UCSD-AML1 (cell line): ENCODE results near the gene ANXA2.
"Not testable (repeated sequence)": the region's sequence is repeated elsewhere in the genome, so short reads cannot be mapped to it uniquely, and the experiment has no call there.

ENCODE experiments used
- DNase-seq: peaks from one replicate; lab custom pipeline; 2025; ENCODE audit not compliant: unreplicated experiment; lab: John Stamatoyannopoulos, UW

ANXA2 gene

GRCh38 chr15:60397772-60398445, at the start of gene ANXA2:
Gene ANXA2 (minus strand): TSS chr15:60397986. CDS start chr15:60386075, 11,911 bp downstream.
- peak; percentile 61 for DNase-seq

GRCh38 chr15:60444289-60444912, 46.6 kb upstream of the ANXA2 start:
- DNase-seq, result no peak

- DNase-seq, result no peak
Observed at GRCh38 chr15:60442763-60443162, 45.0 kb upstream of the ANXA2 start.

- no peak for DNase-seq
Observed at GRCh38 chr15:60442031-60442650, 44.4 kb upstream of the ANXA2 start.

GRCh38 chr15:60441331-60441730, 43.5 kb upstream of the ANXA2 start:
- DNase-seq, result no peak

- no peak for DNase-seq
Observed at GRCh38 chr15:60438646-60439045, 40.9 kb upstream of the ANXA2 start.

- DNase-seq, result no peak
Observed at GRCh38 chr15:60428935-60429334, 31.1 kb upstream of the ANXA2 start.

- no peak for DNase-seq
Observed at GRCh38 chr15:60426870-60427508, 29.2 kb upstream of the ANXA2 start.

- no peak for DNase-seq
Observed at GRCh38 chr15:60425461-60425860, 27.7 kb upstream of the ANXA2 start.

GRCh38 chr15:60424006-60424405, 26.2 kb upstream of the ANXA2 start:
- no peak for DNase-seq

- DNase-seq, result no peak
Observed at GRCh38 chr15:60423537-60423936, 25.8 kb upstream of the ANXA2 start.

GRCh38 chr15:60421544-60421943, 23.8 kb upstream of the ANXA2 start:
- no peak for DNase-seq

GRCh38 chr15:60420203-60420716, 22.5 kb upstream of the ANXA2 start:
- DNase-seq, result no peak

GRCh38 chr15:60419753-60420152, 22.0 kb upstream of the ANXA2 start:
- DNase-seq, result no peak

GRCh38 chr15:60418096-60418495, 20.3 kb upstream of the ANXA2 start:
- no peak for DNase-seq

GRCh38 chr15:60417112-60417511, 19.3 kb upstream of the ANXA2 start:
- DNase-seq, result no peak

- DNase-seq, result no peak
Observed at GRCh38 chr15:60416484-60416883, 18.7 kb upstream of the ANXA2 start.

GRCh38 chr15:60414016-60414682, 16.4 kb upstream of the ANXA2 start:
- no peak for DNase-seq

- no peak for DNase-seq
Observed at GRCh38 chr15:60413231-60413824, 15.5 kb upstream of the ANXA2 start.

GRCh38 chr15:60412807-60413206, 15.0 kb upstream of the ANXA2 start:
- DNase-seq, result not testable (repeated sequence)
